Effector memory CD8-positive, alpha-beta T cell (primary cell): ENCODE data around the gene FCN2.

Source experiments
- ATAC-seq: fragments of 150-1000 bp; cut with Tn5 transposase; replicated peaks from 2 replicates; pipeline ENCODE4 v1.10.0; 2021; ENCODE audit warnings: mild to moderate bottlenecking, moderate library complexity
- DNase-seq, 3 experiments: peaks; one replicate each; pipeline ENCODE4 v3.0.0; 2021
- H3K27ac Mint-ChIP-seq, 2 donors: one replicate each; pipeline ENCODE4 v1.8.0; 2022; ENCODE audit warnings: mild to moderate bottlenecking in 2 of 2, mixed read lengths in 2 of 2, moderate library complexity in 2 of 2
- H3K27me3 Mint-ChIP-seq, 2 donors: one replicate each; pipeline ENCODE4 v1.8.0; 2022; ENCODE audit warnings: mixed read lengths in 2 of 2
- H3K36me3 Mint-ChIP-seq: one replicate; pipeline ENCODE4 v1.8.0; 2022; ENCODE audit warnings: mild to moderate bottlenecking, moderate library complexity, mixed read lengths; ENCODE audit not compliant: insufficient read depth
- H3K4me1 Mint-ChIP-seq, 2 donors: one replicate each; pipeline ENCODE4 v1.8.0; 2022; ENCODE audit warnings: low read depth in 2 of 2, mixed read lengths in 2 of 2
- H3K4me3 Mint-ChIP-seq, 2 donors: one replicate each; pipeline ENCODE4 v1.8.0; 2022; ENCODE audit warnings: mild to moderate bottlenecking in 2 of 2, mixed read lengths in 2 of 2, moderate library complexity in 2 of 2
- H3K9me3 Mint-ChIP-seq, 2 donors: one replicate each; pipeline ENCODE4 v1.8.0; 2022; ENCODE audit warnings: mixed read lengths in 2 of 2

The FCN2 gene

DNA sequence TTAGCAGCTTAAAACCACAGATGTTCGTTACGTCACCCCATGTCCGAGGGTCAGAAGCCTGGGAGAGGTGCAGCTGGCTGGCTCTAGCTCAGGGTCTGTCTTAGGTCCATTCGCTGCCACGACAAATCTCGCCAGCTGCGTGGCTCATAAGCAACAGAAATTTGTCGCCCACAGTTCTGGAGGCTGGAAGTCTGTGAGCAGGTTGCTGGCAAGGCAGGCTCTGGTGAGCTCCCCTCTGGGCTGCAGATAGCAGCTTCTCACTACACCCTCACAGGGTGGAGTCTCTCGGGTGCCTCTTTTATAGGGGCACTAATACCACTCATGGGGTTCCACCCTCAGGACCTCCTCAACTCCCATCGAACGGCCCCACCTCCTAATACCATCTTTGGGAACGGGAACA is 40.1 kb upstream of the FCN2 start:
- Mint-ChIP-seq H3K36me3 (peaks cover 7% of the 10 kb centered on the region), H3K9me3 (no peaks in the 10 kb centered on the region), H3K4me3 (no peak overlapping the region), H3K27me3 (no peaks in the 10 kb centered on the region), H3K4me1 (no peaks in the 10 kb centered on the region), H3K27ac (no peak overlapping the region)
- DNase-seq (no peak), ATAC-seq (no peak)

DNA sequence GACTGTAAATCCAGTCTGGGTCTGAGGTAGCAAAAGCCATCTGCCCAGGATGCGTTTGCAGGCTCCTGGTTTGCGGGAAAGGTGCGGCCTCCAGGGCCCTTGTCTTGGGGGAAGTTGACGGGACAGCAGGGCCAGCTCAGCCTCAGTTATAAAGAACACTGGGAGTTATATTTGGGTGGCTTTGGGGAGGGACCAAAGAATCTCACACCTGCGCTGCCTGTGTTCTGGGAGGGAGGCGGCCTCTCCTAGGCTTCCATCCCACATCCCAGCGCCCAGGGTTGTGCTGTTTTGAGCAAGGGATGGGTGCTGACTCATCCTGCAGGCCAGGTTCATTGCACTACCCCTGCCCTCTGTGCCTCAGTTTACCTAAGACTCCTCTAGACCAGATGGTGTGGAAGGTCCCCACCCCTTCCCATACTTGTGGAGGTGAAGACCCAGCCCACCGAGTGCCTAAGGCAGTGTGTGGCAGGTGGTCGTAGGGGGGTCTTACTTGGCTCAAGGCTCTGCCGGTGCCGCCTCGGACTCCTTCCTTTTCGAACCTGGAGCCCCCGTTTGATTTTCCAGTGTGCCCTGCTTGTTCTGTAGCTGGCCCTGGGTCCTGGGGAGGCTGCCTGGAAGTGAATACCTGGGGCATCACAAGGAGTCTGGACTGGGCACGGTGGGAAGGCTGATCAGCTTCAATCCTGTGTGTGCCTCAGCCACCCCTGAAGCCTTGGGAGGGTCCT is 39.3 kb upstream of the FCN2 start:
- H3K27me3 Mint-ChIP-seq: no peaks in the 10 kb centered on the region
- no peak overlapping the region for H3K4me3 Mint-ChIP-seq
- DNase-seq (no peak), ATAC-seq (no peak)
- H3K27ac Mint-ChIP-seq: no peak overlapping the region
- H3K9me3 Mint-ChIP-seq: no peaks in the 10 kb centered on the region
- peaks cover 7% of the 10 kb centered on the region for H3K36me3 Mint-ChIP-seq
- H3K4me1 Mint-ChIP-seq: no peaks in the 10 kb centered on the region

DNA sequence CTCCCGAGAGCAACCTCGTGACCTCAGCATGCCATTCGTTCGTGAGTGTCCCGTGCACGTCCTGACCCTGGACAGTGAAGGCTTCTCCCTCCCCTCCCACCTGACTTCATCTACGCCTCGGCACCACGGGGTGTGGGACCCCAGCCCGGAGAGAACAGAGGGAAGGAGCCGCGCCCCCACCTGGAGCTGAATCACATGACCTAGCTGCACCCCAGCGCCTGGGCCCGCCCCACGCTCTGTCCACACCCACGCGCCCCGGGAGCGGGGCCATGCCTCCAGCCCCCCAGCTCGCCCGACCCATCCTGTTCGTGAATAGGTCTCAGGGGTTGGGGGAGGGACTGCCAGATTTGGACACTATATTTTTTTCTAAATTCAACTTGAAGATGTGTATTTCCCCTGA is 38.3 kb upstream of the FCN2 start:
- ATAC-seq (no peak), DNase-seq (no peak)
- Mint-ChIP-seq H3K4me3 (no peak overlapping the region), H3K4me1 (no peaks in the 10 kb centered on the region), H3K36me3 (peaks cover 7% of the 10 kb centered on the region), H3K9me3 (no peaks in the 10 kb centered on the region), H3K27ac (no peak overlapping the region), H3K27me3 (no peaks in the 10 kb centered on the region)

GRCh38 chr9:134843740-134844139 is 36.9 kb upstream of the FCN2 start:
- H3K9me3 Mint-ChIP-seq: no peaks in the 10 kb centered on the region
- H3K27me3 Mint-ChIP-seq: no peaks in the 10 kb centered on the region
- no peaks in the 10 kb centered on the region for H3K4me1 Mint-ChIP-seq
- no peak for DNase-seq
- no peak overlapping the region for H3K4me3 Mint-ChIP-seq
- ATAC-seq: no peak
- H3K27ac Mint-ChIP-seq: no peak overlapping the region
- H3K36me3 Mint-ChIP-seq: peaks cover 4% of the 10 kb centered on the region

GRCh38 chr9:134844821-134845220 is 35.8 kb upstream of the FCN2 start:
- ATAC-seq: no peak

GRCh38 chr9:134846187-134846586 is 34.4 kb upstream of the FCN2 start:
- Mint-ChIP-seq H3K36me3 (peaks cover 4% of the 10 kb centered on the region), H3K9me3 (no peaks in the 10 kb centered on the region), H3K27ac (no peak overlapping the region), H3K4me3 (no peak overlapping the region), H3K4me1 (no peaks in the 10 kb centered on the region), H3K27me3 (no peaks in the 10 kb centered on the region)
- ATAC-seq: no peak
- no peak for DNase-seq

More at GRCh38 chr9:134844821-134845220, 35.8 kb upstream of the FCN2 start:
- DNase-seq: no peak
- Mint-ChIP-seq H3K36me3 (peaks cover 4% of the 10 kb centered on the region), H3K4me1 (no peaks in the 10 kb centered on the region), H3K9me3 (no peaks in the 10 kb centered on the region), H3K27ac (no peak overlapping the region), H3K4me3 (no peak overlapping the region), H3K27me3 (no peaks in the 10 kb centered on the region)

DNA sequence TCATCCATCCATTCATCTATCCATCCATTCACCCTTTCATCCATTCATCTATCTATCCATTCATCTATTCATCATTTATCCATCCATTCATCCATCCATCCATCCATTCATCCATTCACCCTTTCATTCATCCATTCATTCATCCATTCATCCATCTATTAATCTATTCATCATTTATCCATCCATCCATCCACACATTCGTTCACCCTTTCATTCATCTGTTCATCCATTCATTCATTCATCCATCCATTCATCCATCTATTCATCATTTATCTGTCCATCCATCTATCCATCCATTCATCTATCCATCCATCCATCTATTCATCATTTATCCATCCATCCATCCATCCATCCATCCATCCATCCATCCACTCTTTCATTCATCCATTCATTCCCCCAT is 33.9 kb upstream of the FCN2 start:
- Mint-ChIP-seq H3K9me3 (no peaks in the 10 kb centered on the region), H3K4me1 (no peaks in the 10 kb centered on the region), H3K27me3 (no peaks in the 10 kb centered on the region), H3K27ac (no peak overlapping the region), H3K36me3 (no peaks in the 10 kb centered on the region), H3K4me3 (no peak overlapping the region)
- DNase-seq: no peak
- no peak for ATAC-seq

GRCh38 chr9:134847138-134847537 is 33.5 kb upstream of the FCN2 start:
- Mint-ChIP-seq H3K27me3 (no peaks in the 10 kb centered on the region), H3K4me1 (no peaks in the 10 kb centered on the region), H3K4me3 (no peak overlapping the region), H3K9me3 (no peaks in the 10 kb centered on the region), H3K36me3 (no peaks in the 10 kb centered on the region), H3K27ac (no peak overlapping the region)
- no peak for DNase-seq
- ATAC-seq: no peak

- Mint-ChIP-seq H3K9me3 (no peaks in the 10 kb centered on the region), H3K4me1 (no peaks in the 10 kb centered on the region), H3K27ac (no peak overlapping the region), H3K27me3 (no peaks in the 10 kb centered on the region), H3K36me3 (no peaks in the 10 kb centered on the region), H3K4me3 (no peak overlapping the region)
- DNase-seq (no peak), ATAC-seq (no peak)
Measured at GRCh38 chr9:134847752-134848432, 32.7 kb upstream of the FCN2 start.

GRCh38 chr9:134848504-134848903 is 32.1 kb upstream of the FCN2 start:
- Mint-ChIP-seq H3K4me3 (no peak overlapping the region), H3K4me1 (no peaks in the 10 kb centered on the region), H3K27me3 (no peaks in the 10 kb centered on the region), H3K27ac (no peak overlapping the region), H3K36me3 (no peaks in the 10 kb centered on the region), H3K9me3 (no peaks in the 10 kb centered on the region)
- DNase-seq (no peak), ATAC-seq (no peak)

GRCh38 chr9:134850611-134851010 is 30.0 kb upstream of the FCN2 start:
- no peak for DNase-seq
- no peaks in the 10 kb centered on the region for H3K4me1 Mint-ChIP-seq
- no peak overlapping the region for H3K27ac Mint-ChIP-seq

DNA sequence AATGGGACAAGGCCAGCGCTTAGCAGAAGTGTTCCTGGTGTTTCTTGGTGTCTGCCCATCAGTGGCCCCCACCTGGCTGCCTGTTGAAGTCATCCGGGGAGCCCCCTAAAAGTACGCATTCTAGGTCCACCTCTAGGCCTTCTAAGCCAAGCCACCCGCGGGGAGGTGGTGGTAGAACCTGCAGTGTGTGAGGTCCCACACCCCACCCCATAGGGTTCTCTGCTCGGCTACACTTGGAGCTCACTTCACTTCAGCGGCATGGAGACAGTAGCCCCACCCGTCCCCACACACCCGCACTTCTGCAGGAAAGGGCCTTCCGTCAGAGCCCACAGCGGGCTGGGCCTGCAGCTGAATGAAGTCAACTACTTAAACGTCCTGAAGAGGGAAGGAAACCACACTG is 29.6 kb upstream of the FCN2 start:
- Mint-ChIP-seq H3K4me1 (no peaks in the 10 kb centered on the region), H3K27me3 (peaks cover 5 to 19% of the 10 kb centered on the region in 2 donors), H3K36me3 (no peaks in the 10 kb centered on the region), H3K4me3 (no peak overlapping the region), H3K27ac (no peak overlapping the region), H3K9me3 (no peaks in the 10 kb centered on the region)
- DNase-seq: no peak
- no peak for ATAC-seq

More at GRCh38 chr9:134850611-134851010, 30.0 kb upstream of the FCN2 start:
- Mint-ChIP-seq H3K4me3 (no peak overlapping the region), H3K27me3 (peaks cover under 1 to 15% of the 10 kb centered on the region in 2 donors), H3K36me3 (no peaks in the 10 kb centered on the region), H3K9me3 (no peaks in the 10 kb centered on the region)
- no peak for ATAC-seq

DNA sequence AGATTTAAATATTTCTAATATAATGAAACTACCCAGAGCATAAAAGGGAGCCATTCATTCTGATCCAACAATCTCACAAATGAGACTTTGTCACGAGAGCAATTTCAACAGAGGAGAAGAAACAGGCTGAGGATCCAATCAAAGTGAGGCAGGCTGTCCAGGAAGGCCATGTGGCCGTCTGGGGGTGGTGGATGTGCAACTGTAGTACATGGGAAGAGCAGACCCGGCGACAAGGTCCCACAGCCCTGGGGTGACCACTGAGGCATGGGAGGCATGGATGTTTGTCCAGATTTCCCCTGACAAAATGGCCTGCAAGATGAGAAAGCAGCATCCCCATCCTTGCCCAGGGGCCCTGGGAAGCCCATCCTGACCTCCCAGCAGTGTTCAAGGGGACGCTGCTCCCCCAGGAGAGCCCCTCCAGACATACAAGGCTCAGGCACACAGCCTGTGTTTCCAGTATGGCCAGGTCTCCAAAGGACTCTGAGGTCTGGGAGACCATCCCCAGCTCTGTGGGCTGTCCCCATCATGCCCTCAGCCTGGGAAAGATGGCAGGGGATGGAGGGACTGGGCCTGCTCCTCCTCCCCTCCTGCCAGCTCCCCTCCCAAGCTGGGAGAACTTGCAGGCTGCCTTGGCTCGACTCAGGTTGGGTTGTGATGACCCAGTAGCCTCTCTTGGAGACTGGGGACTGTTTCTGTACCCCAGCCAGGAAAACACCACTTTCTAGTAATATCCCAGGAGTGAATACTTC is 27.5 kb upstream of the FCN2 start:
- H3K27ac Mint-ChIP-seq: no peak overlapping the region
- no peaks in the 10 kb centered on the region for H3K36me3 Mint-ChIP-seq
- H3K27me3 Mint-ChIP-seq: peaks cover 18 to 40% of the 10 kb centered on the region in 2 donors
- no peaks in the 10 kb centered on the region for H3K9me3 Mint-ChIP-seq
- no peaks in the 10 kb centered on the region for H3K4me1 Mint-ChIP-seq
- DNase-seq (no peak), ATAC-seq (no peak)
- no peak overlapping the region for H3K4me3 Mint-ChIP-seq

- Mint-ChIP-seq H3K4me1 (no peaks in the 10 kb centered on the region), H3K27me3 (peaks cover 27 to 48% of the 10 kb centered on the region in 2 donors), H3K27ac (no peak overlapping the region), H3K9me3 (no peaks in the 10 kb centered on the region), H3K4me3 (no peak overlapping the region), H3K36me3 (no peaks in the 10 kb centered on the region)
- DNase-seq (no peak), ATAC-seq (no peak)
Measured at GRCh38 chr9:134853893-134854292, 26.7 kb upstream of the FCN2 start.
